HepG2 (cell line): ENCODE data around the gene PCGF2. TPM values are rescaled to one million over a fixed set of nuclear protein-coding genes. Genes with fewer than 3 reads are reported as not detected.

Source experiments
- ATF2 ChIP-seq: sonication (generic); formaldehyde crosslinking; IDR thresholded peaks from 2 replicates; pipeline ENCODE4 v1.4.0; 2020; ENCODE audit warnings: missing genetic modification reagents
- CBX5 ChIP-seq: sonication (generic); formaldehyde crosslinking; IDR thresholded peaks from 2 replicates; pipeline ENCODE4 v1.4.0; 2020; ENCODE audit warnings: missing genetic modification reagents, borderline replicate concordance
- CTCF ChIP-seq: sonication (generic); formaldehyde crosslinking; IDR thresholded peaks from 2 replicates; pipeline ENCODE4 v1.5.0; 2020; ENCODE audit warnings: mild to moderate bottlenecking, missing genetic modification reagents, moderate library complexity
- DBP ChIP-seq: sonication (generic); formaldehyde crosslinking; IDR thresholded peaks from 2 replicates; pipeline ENCODE4 v1.4.0; 2020; ENCODE audit warnings: missing genetic modification reagents; ENCODE audit errors: not compliant biosample characterization
- ELF1 ChIP-seq: sonication (generic); formaldehyde crosslinking; IDR thresholded peaks from 2 replicates; pipeline ENCODE4 v1.4.0; 2020; ENCODE audit warnings: missing genetic modification reagents
- ELF3 ChIP-seq: IDR thresholded peaks from 2 replicates; pipeline ENCODE4 v1.6.1; 2016; ENCODE audit warnings: missing genetic modification reagents, missing compliant biosample characterization
- KLF11 ChIP-seq: IDR thresholded peaks from 2 replicates; pipeline ENCODE4 v1.6.1; 2016; ENCODE audit warnings: missing compliant biosample characterization
- MTA3 ChIP-seq: sonication (generic); formaldehyde crosslinking; IDR thresholded peaks from 2 replicates; pipeline ENCODE4 v1.4.0; 2020; ENCODE audit warnings: missing genetic modification reagents
- NONO ChIP-seq, 2 experiments: fragments of 450-650 bp in 1 of 2; sonication (generic) in 1 of 2; formaldehyde crosslinking in 1 of 2; IDR thresholded peaks in 1 of 2; conservative IDR thresholded peaks in 1 of 2; 2 replicates each; pipeline versions ENCODE4 v1.6.1 to v1.8.0; 2017 to 2022; ENCODE audit warnings: mild to moderate bottlenecking in 1 of 2, missing genetic modification reagents in 1 of 2, moderate library complexity in 1 of 2
- POLR2AphosphoS5 ChIP-seq: IDR thresholded peaks from 2 replicates; pipeline ENCODE4 v1.6.1; 2012; ENCODE audit warnings: low read depth, low read length
- RAD51 ChIP-seq: fragments of 450-650 bp; IDR thresholded peaks from 2 replicates; pipeline ENCODE4 v1.6.1; 2016; ENCODE audit warnings: borderline replicate concordance
- SNAI1 ChIP-seq: sonication (generic); formaldehyde crosslinking; IDR thresholded peaks from 2 replicates; pipeline ENCODE4 v1.5.0; 2020; ENCODE audit warnings: mild to moderate bottlenecking, missing genetic modification reagents, borderline replicate concordance
- SP4 ChIP-seq: sonication (generic); formaldehyde crosslinking; IDR thresholded peaks from 2 replicates; pipeline ENCODE4 v1.8.1; 2023; ENCODE audit warnings: mild to moderate bottlenecking, missing genetic modification reagents
- SYNCRIP ChIP-seq: fragments of 200-400 bp; formaldehyde crosslinking; IDR thresholded peaks from 2 replicates; pipeline ENCODE4 v1.6.1; 2018; ENCODE audit warnings: mild to moderate bottlenecking, low read depth, low read length; ENCODE audit not compliant: insufficient read depth
- ZBED4 ChIP-seq: sonication (generic); formaldehyde crosslinking; IDR thresholded peaks from 2 replicates; pipeline ENCODE4 v1.4.0; 2020; ENCODE audit warnings: missing genetic modification reagents, borderline replicate concordance
- ZNF256 ChIP-seq: sonication (generic); formaldehyde crosslinking; conservative IDR thresholded peaks from 2 replicates; pipeline ENCODE4 v1.4.0; 2020; ENCODE audit warnings: missing genetic modification reagents
- ZNF382 ChIP-seq: sonication (generic); formaldehyde crosslinking; IDR thresholded peaks from 2 replicates; pipeline ENCODE4 v1.5.0; 2020; ENCODE audit warnings: missing genetic modification reagents, mild to moderate bottlenecking, borderline replicate concordance
- ZNF746 ChIP-seq: sonication (generic); formaldehyde crosslinking; IDR thresholded peaks from 2 replicates; pipeline ENCODE4 v1.8.0; 2022; ENCODE audit warnings: mild to moderate bottlenecking, missing genetic modification reagents
- polyA plus RNA-seq, 8 experiments: library from polyadenylated mRNA; depleted of rRNA in 3 of 8; stranded (reverse) in 7 of 8; unstranded in 1 of 8; fragments of >200 nt; fragmentation: Illumina TruSeq in 4 of 8; extraction: Trizol in 4 of 8; gene quantifications; 2 replicates each; pipeline versions ENCODE4 v1.2.1 to v1.2.3, GENCODE V29; 2011 to 2016; ENCODE audit warnings: low read depth in 4 of 8, missing spikeins in 1 of 8, mixed read lengths in 1 of 8; ENCODE audit not compliant: insufficient read depth in 1 of 8
- total RNA-seq, 5 experiments: library from RNA; depleted of rRNA; stranded (reverse); fragments of >200 nt; fragmentation: Illumina TruSeq; extraction: Trizol; gene quantifications; 2 replicates each; pipeline ENCODE4 v1.2.3, GENCODE V29; 2016; ENCODE audit warnings: low read depth in 1 of 5

PCGF2 gene
- total and polyA plus RNA-seq, 2 of the 13 experiments (the other 11 are each of a cell fraction or from before 2014, with no cell fraction given), result 11.6 to 29.4 TPM

GRCh38 chr17:38749223-38750043 lies 1.3 kb upstream of the PCGF2 start (continued):
- TF ChIP-seq CTCF (CRISPR knock-in tag) (peak; percentile 46), CBX5 (CRISPR knock-in tag) (peak; percentile 80; the same call in 1 of the 2 replicates), KLF11 (CRISPR knock-in tag) (peak; percentile 85; the same call in 1 of the 2 replicates), SNAI1 (CRISPR knock-in tag) (no peak), ELF3 (CRISPR knock-in tag) (peak; percentile 91), ZBED4 (CRISPR knock-in tag) (no peak), MTA3 (CRISPR knock-in tag) (no peak), ZNF746 (CRISPR knock-in tag) (peak; percentile 86; the same call in 1 of the 2 replicates), RAD51 (no peak), ZNF382 (CRISPR knock-in tag) (no peak), ZNF256 (peak; percentile 84; the same call in 1 of the 2 replicates), NONO (IDR thresholded peaks at IDR 0.05) (no peak), NONO (CRISPR knock-in tag; conservative IDR thresholded peaks at IDR 0.05) (peak; percentile 95), POLR2AphosphoS5 (peak; percentile 90), DBP (CRISPR knock-in tag) (peak; percentile 62), ELF1 (CRISPR knock-in tag) (peak; percentile 79; the same call in 1 of the 2 replicates), ATF2 (no peak), SP4 (CRISPR knock-in tag) (peak; percentile 60), SYNCRIP (no peak)
